ENCODE results near the gene TM2D1.

Gene TM2D1

GRCh38 chr1:61655453-61655852 is 69.5 kb downstream of the TM2D1 start:
- H3K27ac ChIP-seq (ENCODE audit: poor library complexity, severe bottlenecking): no peak overlapping the region

GRCh38 chr1:61654067-61654466 is 70.9 kb downstream of the TM2D1 start:
- no peaks in the 10 kb centered on the region for H3K27me3 ChIP-seq (ENCODE audit: insufficient read depth, poor library complexity, severe bottlenecking)
- no peak for ATAC-seq (ENCODE audit: low read depth)
- no peak for TF ChIP-seq CTCF (IDR thresholded peaks at IDR 0.05; ENCODE audit: poor library complexity, severe bottlenecking)

More at GRCh38 chr1:61655453-61655852, 69.5 kb downstream of the TM2D1 start:
- DNase-seq (ENCODE audit: low spot score) (no peak), ATAC-seq (ENCODE audit: low read depth) (no peak)
- H3K27me3 ChIP-seq (ENCODE audit: insufficient read depth, poor library complexity, severe bottlenecking): no peaks in the 10 kb centered on the region
- H3K4me1 ChIP-seq (ENCODE audit: insufficient read depth, poor library complexity, severe bottlenecking): no peaks in the 10 kb centered on the region
- TF ChIP-seq CTCF (IDR thresholded peaks at IDR 0.05; ENCODE audit: poor library complexity, severe bottlenecking): no peak
- H3K4me3 ChIP-seq (ENCODE audit: severe bottlenecking): no peak overlapping the region
- no peaks in the 10 kb centered on the region for H3K9me3 ChIP-seq (ENCODE audit: severe bottlenecking)
- H3K36me3 ChIP-seq (ENCODE audit: low read depth): no peaks in the 10 kb centered on the region

GRCh38 chr1:61648983-61649742 is 75.8 kb downstream of the TM2D1 start:
- no peaks in the 10 kb centered on the region for H3K4me1 ChIP-seq (ENCODE audit: insufficient read depth, poor library complexity, severe bottlenecking)
- no peak overlapping the region for H3K4me3 ChIP-seq (ENCODE audit: severe bottlenecking)
- no peak for ATAC-seq (ENCODE audit: low read depth)
- no peak for TF ChIP-seq CTCF (IDR thresholded peaks at IDR 0.05; ENCODE audit: poor library complexity, severe bottlenecking)
- no peaks in the 10 kb centered on the region for H3K27me3 ChIP-seq (ENCODE audit: insufficient read depth, poor library complexity, severe bottlenecking)
- no peak for DNase-seq (ENCODE audit: low spot score)
- no peak overlapping the region for H3K27ac ChIP-seq (ENCODE audit: poor library complexity, severe bottlenecking)
- no peaks in the 10 kb centered on the region for H3K36me3 ChIP-seq (ENCODE audit: low read depth)
- H3K9me3 ChIP-seq (ENCODE audit: severe bottlenecking): no peaks in the 10 kb centered on the region

More at GRCh38 chr1:61654067-61654466, 70.9 kb downstream of the TM2D1 start:
- no peaks in the 10 kb centered on the region for H3K9me3 ChIP-seq (ENCODE audit: severe bottlenecking)
- H3K4me3 ChIP-seq (ENCODE audit: severe bottlenecking): no peak overlapping the region
- H3K27ac ChIP-seq (ENCODE audit: poor library complexity, severe bottlenecking): no peak overlapping the region
- no peaks in the 10 kb centered on the region for H3K36me3 ChIP-seq (ENCODE audit: low read depth)
- H3K4me1 ChIP-seq (ENCODE audit: insufficient read depth, poor library complexity, severe bottlenecking): no peaks in the 10 kb centered on the region
- peak; percentile 56 for DNase-seq (ENCODE audit: low spot score)

- H3K9me3 ChIP-seq (ENCODE audit: severe bottlenecking): no peaks in the 10 kb centered on the region
- TF ChIP-seq CTCF (IDR thresholded peaks at IDR 0.05; ENCODE audit: poor library complexity, severe bottlenecking): no peak
- no peak overlapping the region for H3K4me3 ChIP-seq (ENCODE audit: severe bottlenecking)
- no peaks in the 10 kb centered on the region for H3K4me1 ChIP-seq (ENCODE audit: insufficient read depth, poor library complexity, severe bottlenecking)
- H3K27ac ChIP-seq (ENCODE audit: poor library complexity, severe bottlenecking): no peak overlapping the region
- H3K36me3 ChIP-seq (ENCODE audit: low read depth): no peaks in the 10 kb centered on the region
- H3K27me3 ChIP-seq (ENCODE audit: insufficient read depth, poor library complexity, severe bottlenecking): no peaks in the 10 kb centered on the region
- ATAC-seq (ENCODE audit: low read depth): no peak
- no peak for DNase-seq (ENCODE audit: low spot score)
These were observed 77.8 kb downstream of the TM2D1 start for GRCh38 chr1:61647142-61647541.

GRCh38 chr1:61645476-61645875 is 79.5 kb downstream of the TM2D1 start:
- Histone ChIP-seq H3K4me3 (ENCODE audit: severe bottlenecking) (no peak overlapping the region), H3K27ac (ENCODE audit: poor library complexity, severe bottlenecking) (no peak overlapping the region), H3K36me3 (ENCODE audit: low read depth) (no peaks in the 10 kb centered on the region), H3K4me1 (ENCODE audit: insufficient read depth, poor library complexity, severe bottlenecking) (no peaks in the 10 kb centered on the region), H3K27me3 (ENCODE audit: insufficient read depth, poor library complexity, severe bottlenecking) (no peaks in the 10 kb centered on the region), H3K9me3 (ENCODE audit: severe bottlenecking) (no peaks in the 10 kb centered on the region)
- ATAC-seq (ENCODE audit: low read depth): no peak
- no peak for TF ChIP-seq CTCF (IDR thresholded peaks at IDR 0.05; ENCODE audit: poor library complexity, severe bottlenecking)
- no peak for DNase-seq (ENCODE audit: low spot score)
